ENCODE measurements around the gene ETV2.
A peak's percentile ranks its signal among the peaks of the same experiment; 100 is the strongest.

ETV2 gene

GRCh38 chr19:35612559-35613321 is 28.8 kb upstream of the ETV2 start, which contains the start of gene HAUS5 (continued):
- TF ChIP-seq ZNF747 (tag by site-specific recombination; IDR thresholded peaks at IDR 0.05) (no peak), ZNF677 (tag by site-specific recombination; IDR thresholded peaks at IDR 0.05) (0 out of 2 replicates have a peak, but pooled peaks have one; percentile 29), ZNF335 (tag by site-specific recombination; conservative IDR thresholded peaks at IDR 0.05) (peak; percentile 100), MZF1 (tag by site-specific recombination; IDR thresholded peaks at IDR 0.05; ENCODE audit: borderline replicate concordance) (peak; percentile 59; the same call in 1 of the 2 replicates), ZNF449 (tag by site-specific recombination; IDR thresholded peaks at IDR 0.05) (peak; percentile 86), ZNF24 (tag by site-specific recombination; IDR thresholded peaks at IDR 0.05) (peak; percentile 97), HIC1 (tag by site-specific recombination; IDR thresholded peaks at IDR 0.05) (peak; percentile 78; the same call in 1 of the 2 replicates), ZNF791 (tag by site-specific recombination; IDR thresholded peaks at IDR 0.05) (no peak; the same call in 1 of the 2 replicates), YY2 (tag by site-specific recombination; IDR thresholded peaks at IDR 0.05) (peak; percentile 87), ZBTB7A (tag by site-specific recombination; IDR thresholded peaks at IDR 0.05; ENCODE audit: low read depth) (peak; percentile 91; the same call in 1 of the 2 replicates), KLF8 (tag by site-specific recombination; IDR thresholded peaks at IDR 0.05) (peak; percentile 96), ZNF341 (tag by site-specific recombination; IDR thresholded peaks at IDR 0.05; ENCODE audit: low read depth) (peak; percentile 97), ZEB2 (tag by site-specific recombination; IDR thresholded peaks at IDR 0.05) (peak; percentile 96), ZNF169 (tag by site-specific recombination; IDR thresholded peaks at IDR 0.05) (peak; percentile 81; the same call in 1 of the 2 replicates), IKZF3 (tag by site-specific recombination; IDR thresholded peaks at IDR 0.05) (peak; percentile 78; the same call in 1 of the 2 replicates), ZSCAN23 (tag by site-specific recombination; IDR thresholded peaks at IDR 0.05) (peak; percentile 85; the same call in 1 of the 2 replicates), ZNF114 (tag by site-specific recombination; IDR thresholded peaks at IDR 0.05) (no peak), PRDM4 (tag by site-specific recombination; IDR thresholded peaks at IDR 0.05) (peak; percentile 70), ZNF133 (tag by site-specific recombination; IDR thresholded peaks at IDR 0.05) (no peak), ZNF558 (tag by site-specific recombination; IDR thresholded peaks at IDR 0.05) (peak; percentile 84), ZBTB8A (tag by site-specific recombination; IDR thresholded peaks at IDR 0.05) (peak; percentile 95), ZNF274 (IDR thresholded peaks at IDR 0.05; ENCODE audit: low read length) (no peak), ZNF274 (tag by site-specific recombination; IDR thresholded peaks at IDR 0.05; ENCODE audit: borderline replicate concordance) (no peak), ZNF239 (tag by site-specific recombination; IDR thresholded peaks at IDR 0.05) (no peak), ZNF623 (tag by site-specific recombination; IDR thresholded peaks at IDR 0.05) (peak; percentile 31; the same call in 1 of the 2 replicates), ZNF423 (tag by site-specific recombination; IDR thresholded peaks at IDR 0.05) (no peak), ZNF548 (tag by site-specific recombination; IDR thresholded peaks at IDR 0.05) (no peak), ZNF610 (tag by site-specific recombination; IDR thresholded peaks at IDR 0.05; ENCODE audit: borderline replicate concordance) (peak; percentile 78), TCF7L2 (IDR thresholded peaks at IDR 0.05; ENCODE audit: borderline replicate concordance, low read depth, low read length) (no peak), KLF1 (tag by site-specific recombination; IDR thresholded peaks at IDR 0.05) (peak; percentile 80), ZNF600 (tag by site-specific recombination; IDR thresholded peaks at IDR 0.05) (peak; percentile 97)
- TF ChIP-seq, protein P1, sequence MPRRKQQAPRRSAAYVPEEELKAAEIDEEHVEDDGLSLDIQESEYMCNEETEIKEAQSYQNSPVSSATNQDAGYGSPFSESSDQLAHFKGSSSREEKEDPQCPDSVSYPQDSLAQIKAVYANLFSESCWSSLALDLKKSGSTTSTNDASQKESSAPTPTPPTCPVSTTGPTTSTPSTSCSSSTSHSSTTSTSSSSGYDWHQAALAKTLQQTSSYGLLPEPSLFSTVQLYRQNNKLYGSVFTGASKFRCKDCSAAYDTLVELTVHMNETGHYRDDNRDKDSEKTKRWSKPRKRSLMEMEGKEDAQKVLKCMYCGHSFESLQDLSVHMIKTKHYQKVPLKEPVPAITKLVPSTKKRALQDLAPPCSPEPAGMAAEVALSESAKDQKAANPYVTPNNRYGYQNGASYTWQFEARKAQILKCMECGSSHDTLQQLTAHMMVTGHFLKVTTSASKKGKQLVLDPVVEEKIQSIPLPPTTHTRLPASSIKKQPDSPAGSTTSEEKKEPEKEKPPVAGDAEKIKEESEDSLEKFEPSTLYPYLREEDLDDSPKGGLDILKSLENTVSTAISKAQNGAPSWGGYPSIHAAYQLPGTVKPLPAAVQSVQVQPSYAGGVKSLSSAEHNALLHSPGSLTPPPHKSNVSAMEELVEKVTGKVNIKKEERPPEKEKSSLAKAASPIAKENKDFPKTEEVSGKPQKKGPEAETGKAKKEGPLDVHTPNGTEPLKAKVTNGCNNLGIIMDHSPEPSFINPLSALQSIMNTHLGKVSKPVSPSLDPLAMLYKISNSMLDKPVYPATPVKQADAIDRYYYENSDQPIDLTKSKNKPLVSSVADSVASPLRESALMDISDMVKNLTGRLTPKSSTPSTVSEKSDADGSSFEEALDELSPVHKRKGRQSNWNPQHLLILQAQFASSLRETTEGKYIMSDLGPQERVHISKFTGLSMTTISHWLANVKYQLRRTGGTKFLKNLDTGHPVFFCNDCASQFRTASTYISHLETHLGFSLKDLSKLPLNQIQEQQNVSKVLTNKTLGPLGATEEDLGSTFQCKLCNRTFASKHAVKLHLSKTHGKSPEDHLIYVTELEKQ (tag by site-specific recombination; IDR thresholded peaks at IDR 0.05; ENCODE audit: borderline replicate concordance), result peak; percentile 85; the same call in 1 of the 2 replicates
